K562 (cell line): ENCODE results near the gene NUBP2. TPM values are rescaled to one million over a fixed set of nuclear protein-coding genes. Genes with fewer than 3 reads are reported as not detected.
A peak's percentile ranks its signal among the peaks of the same experiment; 100 is the strongest.

Experiments used
- CC2D1A ChIP-seq: fragments of 450-650 bp; IDR thresholded peaks from 2 replicates; pipeline ENCODE4 v1.6.1; 2017; ENCODE audit warnings: mild to moderate bottlenecking
- CTCF ChIP-seq, 3 experiments: IDR thresholded peaks in 2 of 3; conservative IDR thresholded peaks in 1 of 3; 2 replicates each; pipeline ENCODE4 v1.5.1; 2011 to 2012; ENCODE audit warnings: low read length in 3 of 3, mild to moderate bottlenecking in 3 of 3, control low read depth in 2 of 3, improper control_type of control experiment in 1 of 3, inconsistent platforms in 1 of 3, low read depth in 1 of 3, mixed read lengths in 1 of 3, moderate library complexity in 1 of 3; ENCODE audit not compliant: insufficient read depth in 2 of 3
- EP400 ChIP-seq: fragments of 450-650 bp; IDR thresholded peaks from 2 replicates; pipeline ENCODE4 v1.6.1; 2017; ENCODE audit warnings: antibody characterized with exemption, mild to moderate bottlenecking, moderate library complexity
- MGA ChIP-seq: fragments of 450-650 bp; IDR thresholded peaks from 2 replicates; pipeline ENCODE4 v1.6.1; 2016; ENCODE audit warnings: mild to moderate bottlenecking, moderate library complexity
- RAD21 ChIP-seq, 2 experiments: fragments of 250-450 bp in 1 of 2; fragments of 450-650 bp in 1 of 2; sonication (Bioruptor Pico) in 1 of 2; formaldehyde crosslinking in 1 of 2; IDR thresholded peaks in 1 of 2; conservative IDR thresholded peaks in 1 of 2; 2 replicates each; pipeline versions ENCODE4 v1.4.0 to v1.8.0; 2020 to 2022; ENCODE audit warnings: mild to moderate bottlenecking in 2 of 2, moderate library complexity in 1 of 2
- polyA plus RNA-seq, 8 experiments: library from polyadenylated mRNA; depleted of rRNA in 4 of 8; stranded (reverse) in 5 of 8; unstranded in 3 of 8; fragments of >200 nt; fragmentation: Nextera tagmentation in 2 of 8; fragmentation: Illumina TruSeq in 1 of 8; extraction: Ambion mirVana in 2 of 8; extraction: Trizol in 1 of 8; gene quantifications; 2 replicates each; pipeline versions ENCODE4 v1.2.1 to v1.2.3, GENCODE V29; 2011 to 2014; ENCODE audit warnings: inconsistent platforms in 1 of 8, missing spikeins in 1 of 8
- total RNA-seq, 7 experiments: library from RNA; depleted of rRNA in 6 of 7; stranded (reverse); fragments of >200 nt in 6 of 7; fragmentation: Illumina TruSeq in 2 of 7; extraction: Trizol in 2 of 7; gene quantifications; 2 replicates each; pipeline versions ENCODE4 v1.2.1 to v1.2.3, GENCODE V29; 2011 to 2021; ENCODE audit warnings: low replicate concordance in 1 of 7

NUBP2 gene
- total and polyA plus RNA-seq, 9 of the 15 experiments (the other 6 are each of a cell fraction or from before 2014, with no cell fraction given): 1.8 to 115 (median 24.0) TPM

- TF ChIP-seq RAD21 (CRISPR knock-in tag; conservative IDR thresholded peaks at IDR 0.05 in 1 of 2, IDR thresholded peaks at IDR 0.05 in 1 of 2): peak; percentile 64 to 85
- peak; percentile 75 for TF ChIP-seq MGA
- peak; percentile 64; the same call in 1 of the 2 replicates for TF ChIP-seq EP400
- TF ChIP-seq CC2D1A: peak; percentile 75
- peak; percentile 91 to 98 (median 97) for TF ChIP-seq CTCF (IDR thresholded peaks at IDR 0.05 in 2 of 3, conservative IDR thresholded peaks at IDR 0.05 in 1 of 3; ENCODE audit: insufficient read depth in 2 of 3, low read depth in 1 of 3, low read length in 3 of 3)
Measured at GRCh38 chr16:1812732-1813163, 30.0 kb downstream of the NUBP2 start (continued).
